HepG2 (cell line): ENCODE results near the gene PPM1M. TPM values are rescaled to one million over a fixed set of nuclear protein-coding genes. Genes with fewer than 3 reads are reported as not detected.

Experiments
- E2F2 ChIP-seq: sonication (generic); formaldehyde crosslinking; IDR thresholded peaks from 2 replicates; pipeline ENCODE4 v1.4.0; 2020; ENCODE audit warnings: missing genetic modification reagents, borderline replicate concordance
- FOXA3 ChIP-seq: IDR thresholded peaks from 2 replicates; pipeline ENCODE4 v1.6.1; 2016; ENCODE audit warnings: missing genetic modification reagents, missing compliant biosample characterization
- HNF1A ChIP-seq, 2 experiments: sonication (generic) in 1 of 2; formaldehyde crosslinking in 1 of 2; IDR thresholded peaks; 2 replicates each; pipeline versions ENCODE4 v1.4.0 to v1.6.1; 2016 to 2020; ENCODE audit warnings: borderline replicate concordance in 1 of 2, low read depth in 1 of 2, mild to moderate bottlenecking in 1 of 2, missing genetic modification reagents in 1 of 2
- NR0B2 ChIP-seq: sonication (generic); formaldehyde crosslinking; IDR thresholded peaks from 2 replicates; pipeline ENCODE4 v1.4.0; 2020; ENCODE audit warnings: mild to moderate bottlenecking, missing genetic modification reagents
- NR2F6 ChIP-seq, 2 experiments: IDR thresholded peaks; 2 replicates each; pipeline ENCODE4 v1.6.1; 2016; ENCODE audit warnings: antibody characterized with exemption in 1 of 2, mild to moderate bottlenecking in 1 of 2
- PATZ1 ChIP-seq: sonication (generic); formaldehyde crosslinking; IDR thresholded peaks from 2 replicates; pipeline ENCODE4 v1.4.0; 2020; ENCODE audit warnings: missing genetic modification reagents
- RNF2 ChIP-seq: fragments of 450-650 bp; conservative IDR thresholded peaks from 2 replicates; pipeline ENCODE4 v1.6.1; 2016; ENCODE audit warnings: low read depth
- SATB2 ChIP-seq: sonication (generic); formaldehyde crosslinking; IDR thresholded peaks from 2 replicates; pipeline ENCODE4 v1.5.0; 2020; ENCODE audit warnings: missing genetic modification reagents
- TAF1 ChIP-seq: sonication (generic); formaldehyde crosslinking; IDR thresholded peaks from 2 replicates; pipeline ENCODE4 v1.4.0; 2020; ENCODE audit warnings: missing genetic modification reagents
- TSC22D2 ChIP-seq: sonication (generic); formaldehyde crosslinking; IDR thresholded peaks from 2 replicates; pipeline ENCODE4 v1.5.1; 2020; ENCODE audit warnings: missing genetic modification reagents, mild to moderate bottlenecking, borderline replicate concordance
- ZBTB38 ChIP-seq: sonication (generic); formaldehyde crosslinking; IDR thresholded peaks from 2 replicates; pipeline ENCODE4 v1.5.1; 2020; ENCODE audit warnings: mild to moderate bottlenecking, missing genetic modification reagents
- ZBTB4 ChIP-seq: sonication (generic); formaldehyde crosslinking; IDR thresholded peaks from 2 replicates; pipeline ENCODE4 v1.4.0; 2020; ENCODE audit warnings: missing genetic modification reagents, mild to moderate bottlenecking, borderline replicate concordance
- ZNF34 ChIP-seq: sonication (generic); formaldehyde crosslinking; IDR thresholded peaks from 2 replicates; pipeline ENCODE4 v1.4.0; 2020; ENCODE audit warnings: mild to moderate bottlenecking, missing genetic modification reagents, borderline replicate concordance
- ZNF549 ChIP-seq: sonication (generic); formaldehyde crosslinking; IDR thresholded peaks from 2 replicates; pipeline ENCODE4 v1.5.0; 2020; ENCODE audit warnings: missing genetic modification reagents
- ZNF616 ChIP-seq: sonication (generic); formaldehyde crosslinking; IDR thresholded peaks from 2 replicates; pipeline ENCODE4 v1.5.0; 2020; ENCODE audit warnings: low read depth, mild to moderate bottlenecking, missing genetic modification reagents
- polyA plus RNA-seq, 8 experiments: library from polyadenylated mRNA; depleted of rRNA in 3 of 8; stranded (reverse) in 7 of 8; unstranded in 1 of 8; fragments of >200 nt; fragmentation: Illumina TruSeq in 4 of 8; extraction: Trizol in 4 of 8; gene quantifications; 2 replicates each; pipeline versions ENCODE4 v1.2.1 to v1.2.3, GENCODE V29; 2011 to 2016; ENCODE audit warnings: low read depth in 4 of 8, missing spikeins in 1 of 8, mixed read lengths in 1 of 8; ENCODE audit not compliant: insufficient read depth in 1 of 8
- total RNA-seq, 5 experiments: library from RNA; depleted of rRNA; stranded (reverse); fragments of >200 nt; fragmentation: Illumina TruSeq; extraction: Trizol; gene quantifications; 2 replicates each; pipeline ENCODE4 v1.2.3, GENCODE V29; 2016; ENCODE audit warnings: low read depth in 1 of 5

Gene PPM1M
- total and polyA plus RNA-seq, 2 of the 13 experiments (the other 11 are each of a cell fraction or from before 2014, with no cell fraction given), result 2.5 to 5.9 TPM

GRCh38 chr3:52245322-52246263 is at the start of gene PPM1M (continued):
- TF ChIP-seq PATZ1 (CRISPR knock-in tag) (peak; percentile 45; the same call in 1 of the 2 replicates), ZNF549 (CRISPR knock-in tag) (no peak), ZBTB4 (CRISPR knock-in tag) (0 out of 2 replicates have a peak, but pooled peaks have one; percentile 4), E2F2 (CRISPR knock-in tag) (no peak), NR0B2 (CRISPR knock-in tag) (peak; percentile 46; the same call in 1 of the 2 replicates), ZNF616 (CRISPR knock-in tag) (peak; percentile 83; the same call in 1 of the 2 replicates), ZNF34 (CRISPR knock-in tag) (0 out of 2 replicates have a peak, but pooled peaks have one; percentile 65), TAF1 (CRISPR knock-in tag) (no peak), NR2F6 (IDR thresholded peaks at IDR 0.05) (no peak), NR2F6 (CRISPR knock-in tag; IDR thresholded peaks at IDR 0.05) (no peak), HNF1A (IDR thresholded peaks at IDR 0.05; ENCODE audit: low read depth) (no peak), HNF1A (CRISPR knock-in tag; IDR thresholded peaks at IDR 0.05; ENCODE audit: borderline replicate concordance) (peak; percentile 23; the same call in 1 of the 2 replicates), ZBTB38 (no peak), RNF2 (peak; percentile 94), TSC22D2 (CRISPR knock-in tag) (0 out of 2 replicates have a peak, but pooled peaks have one; percentile 55), FOXA3 (CRISPR knock-in tag) (0 out of 2 replicates have a peak, but pooled peaks have one; percentile 7), SATB2 (CRISPR knock-in tag) (no peak)
